Cardiac fibroblast (primary cell): Measurements from ENCODE around the gene PIK3R5.

Experiments used
- DNase-seq, 2 donors: peaks; one replicate each; pipeline versions ENCODE4 v3.0.0 to v3.0.0-alpha.2; 2010; ENCODE audit warnings: low read depth in 2 of 2
- H3K4me3 ChIP-seq, 2 donors: replicated peaks in 1 of 2; 1 replicate in 1 of 2; 2 replicates in 1 of 2; pipeline ENCODE4 v1.5.1; 2011; ENCODE audit warnings: low read depth in 2 of 2, low read length in 2 of 2, mild to moderate bottlenecking in 2 of 2, moderate library complexity in 1 of 2
- CTCF ChIP-seq: IDR thresholded peaks from one replicate; pipeline ENCODE4 v1.5.1; 2011; ENCODE audit warnings: low read depth, mild to moderate bottlenecking, low read length, inconsistent platforms

Gene PIK3R5

DNA sequence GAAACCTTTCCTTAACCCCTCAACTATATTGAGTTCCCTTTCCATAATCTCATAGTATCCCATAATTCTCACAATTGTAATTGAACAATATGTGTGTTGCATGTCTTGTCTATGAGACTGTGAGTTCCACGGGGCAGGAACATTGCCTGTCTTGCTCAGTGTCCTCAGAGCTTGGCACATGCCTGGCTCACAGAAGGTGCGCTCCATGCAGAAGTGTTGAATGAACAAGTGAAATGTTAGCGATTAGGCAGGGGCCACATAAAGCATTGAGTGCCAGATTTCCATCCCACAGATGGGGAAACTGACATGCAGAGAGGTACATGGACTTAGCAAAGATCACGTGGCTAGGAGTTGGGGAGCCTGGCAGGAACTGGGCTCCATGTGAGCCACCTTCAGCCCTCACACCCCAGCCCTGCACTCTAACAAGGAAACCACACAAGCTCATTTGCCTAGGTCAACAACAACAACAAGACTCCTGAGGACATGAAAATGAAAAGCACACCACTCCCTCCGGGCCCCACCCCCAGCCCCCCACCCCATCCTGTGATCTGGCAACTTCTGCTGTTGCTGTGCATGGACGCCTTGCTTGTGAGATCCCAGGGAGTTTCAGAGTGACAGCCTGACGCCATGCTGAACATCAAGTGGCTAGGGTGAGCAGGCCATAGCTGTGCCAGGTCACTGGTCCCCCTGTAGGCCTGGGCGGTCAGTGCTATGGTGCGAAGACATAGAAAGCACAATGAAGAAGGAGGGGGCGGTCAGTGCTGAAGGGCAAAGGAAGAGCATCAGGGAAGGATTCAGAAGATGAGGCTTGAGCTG is 5.0 kb downstream of the PIK3R5 start:
- H3K4me3 ChIP-seq: no peak overlapping the region
- no peak for DNase-seq
- no peak for TF ChIP-seq CTCF

- TF ChIP-seq CTCF: no peak
- DNase-seq: no peak
Measured at GRCh38 chr17:8959312-8959918, 6.1 kb downstream of the PIK3R5 start.

DNA sequence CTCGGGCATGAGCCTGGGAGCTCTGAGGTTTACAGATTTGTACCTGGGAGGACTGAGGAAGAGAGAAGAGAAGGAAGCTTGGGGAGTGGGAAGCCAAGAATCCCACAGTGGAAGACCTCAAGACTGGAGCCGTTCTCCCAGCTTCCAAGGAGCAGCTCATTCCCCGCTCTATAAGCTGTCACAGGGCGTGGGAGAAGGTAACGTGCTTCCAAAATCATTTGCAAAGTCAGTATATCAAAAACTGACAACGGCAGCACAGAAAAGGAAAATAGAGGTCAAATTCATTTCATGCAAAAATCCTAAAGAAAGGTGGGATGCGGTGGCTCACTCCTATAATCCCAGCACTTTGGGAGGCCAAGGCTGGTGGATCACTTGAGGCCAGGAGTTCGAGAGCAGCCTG is 7.8 kb downstream of the PIK3R5 start:
- no peak for TF ChIP-seq CTCF
- no peak overlapping the region for H3K4me3 ChIP-seq
- no peak for DNase-seq

More at GRCh38 chr17:8959312-8959918, 6.1 kb downstream of the PIK3R5 start:
- no peak overlapping the region for H3K4me3 ChIP-seq

DNA sequence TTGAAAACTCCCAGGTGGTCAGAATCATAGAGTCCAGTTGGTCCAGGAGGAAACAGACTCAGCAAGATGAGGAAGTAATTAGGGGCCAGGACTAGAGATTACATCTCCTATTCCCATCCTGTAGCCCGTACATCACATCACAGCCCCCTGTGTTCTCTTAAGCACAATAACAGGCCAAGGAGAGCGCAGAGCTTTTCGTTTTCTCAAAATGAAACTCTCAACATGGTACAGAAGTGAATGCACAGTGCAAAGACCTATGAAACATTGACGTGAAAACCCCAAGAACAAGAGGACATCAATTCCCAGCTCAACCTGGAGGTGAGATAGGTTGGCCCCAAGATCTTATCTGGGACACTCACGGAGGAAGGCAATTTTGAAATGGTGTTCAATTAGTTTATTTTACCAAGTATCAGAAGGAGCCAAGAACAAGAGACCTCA is 9.0 kb downstream of the PIK3R5 start:
- no peak for DNase-seq
- TF ChIP-seq CTCF: no peak
- H3K4me3 ChIP-seq: no peak overlapping the region

- no peak for TF ChIP-seq CTCF
- no peak overlapping the region for H3K4me3 ChIP-seq
- no peak for DNase-seq
Measured at GRCh38 chr17:8955021-8955959, 10.2 kb downstream of the PIK3R5 start.

DNA sequence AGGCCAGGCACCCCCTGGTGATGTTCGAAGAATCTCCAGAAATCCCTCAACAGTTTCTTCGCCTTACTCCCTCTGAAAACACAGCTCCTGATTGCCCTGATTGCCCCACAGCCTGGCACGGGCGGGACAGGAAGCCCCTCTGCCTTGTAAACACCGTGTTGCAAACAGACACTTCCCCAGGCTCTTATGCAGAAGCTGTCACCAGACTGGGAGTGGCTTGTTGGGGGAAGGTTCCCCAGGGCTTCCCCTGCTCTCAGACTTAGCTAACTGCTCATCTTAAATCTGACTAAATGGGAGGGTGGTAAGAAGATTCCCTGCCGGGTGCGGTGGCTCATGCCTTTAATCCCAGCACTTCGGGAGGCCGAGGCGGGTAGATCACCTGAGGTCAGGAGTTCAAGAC is 11.2 kb downstream of the PIK3R5 start:
- no peak for TF ChIP-seq CTCF
- no peak for DNase-seq
- no peak overlapping the region for H3K4me3 ChIP-seq
